Measurements from ENCODE around the gene LMNA. TPM values are rescaled to one million over a fixed set of nuclear protein-coding genes. Genes with fewer than 3 reads are reported as not detected.
"Not testable (repeated sequence)": the region's sequence is repeated elsewhere in the genome, so short reads cannot be mapped to it uniquely, and the experiment has no call there.

Gene LMNA
- total RNA-seq, 1 experiment from 2014 or later, result 51.0 TPM

- no peak overlapping the region for H2BK12ac ChIP-seq (ENCODE audit: insufficient read length, low read depth, low read length)
- H2BK15ac ChIP-seq (ENCODE audit: low read depth, low read length), result no peak overlapping the region
- H2BK20ac ChIP-seq (ENCODE audit: low read depth, low read length, poor library complexity, severe bottlenecking), result no peak overlapping the region
- no peak overlapping the region for H4K5ac ChIP-seq (ENCODE audit: insufficient read length, low read depth, low read length)
- TF ChIP-seq CTCF (conservative IDR thresholded peaks at IDR 0.05), result no peak
- H3K9ac ChIP-seq (ENCODE audit: extremely low read depth, insufficient read length, low read length), result no peak overlapping the region
- H2BK120ac ChIP-seq (ENCODE audit: low read depth, low read length, poor library complexity, severe bottlenecking), result no peak overlapping the region
- no peak overlapping the region for H3K23ac ChIP-seq (ENCODE audit: insufficient read length, low read depth, low read length)
- Mint-ChIP-seq H3K4me3 (no peak overlapping the region; a peak in 1 of 5 replicates), H3K9me3 (no peaks in the 10 kb centered on the region), H3K27ac (peak overlapping the region; percentile 64 to 79 (median 79); a peak in 5 of 7 replicates), H3K36me3 (ENCODE audit: insufficient read depth in 1 of 3, low read depth in 3 of 3) (peaks cover 6 to 44% (median 40%) of the 10 kb centered on the region in 3 experiments; a peak in 6 of 7 replicates), H3K27me3 (ENCODE audit: low read depth) (no peaks in the 10 kb centered on the region), H3K4me1 (peaks cover 52 to 70% of the 10 kb centered on the region in 2 experiments)
- no peaks in the 10 kb centered on the region for H3K79me1 ChIP-seq (ENCODE audit: insufficient read depth, low read depth, low read length, poor library complexity, severe bottlenecking)
- no peaks in the 10 kb centered on the region for H4K20me1 ChIP-seq (ENCODE audit: control insufficient read depth, insufficient read depth, insufficient read length)
- no peak overlapping the region for H3K4me2 ChIP-seq (ENCODE audit: insufficient read depth, insufficient read length, low read length)
- H3K4ac ChIP-seq (ENCODE audit: low read depth, low read length), result no peak overlapping the region
- H3K18ac ChIP-seq (ENCODE audit: insufficient read length, low read depth, low read length), result no peak overlapping the region
- peaks cover 12% of the 10 kb centered on the region; the same call in 1 of the 2 replicates for H3K4me1 ChIP-seq (ENCODE audit: insufficient read depth, low read length)
- no peak overlapping the region for H2AFZ ChIP-seq (ENCODE audit: low read length)
- no peaks in the 10 kb centered on the region for H3K27me3 ChIP-seq (ENCODE audit: insufficient read depth, low read length)
- no CpG with 5 or more reads among the region's 4 CpGs for WGBS (ENCODE audit: extremely low coverage, insufficient read length, low lambda C conversion rate)
- no peak overlapping the region for H3T11ph ChIP-seq (ENCODE audit: low read length)
- H3K79me2 ChIP-seq (ENCODE audit: insufficient read depth, low read length), result no peaks in the 10 kb centered on the region; the same call in 1 of the 2 replicates
- DNase-seq, result no peak
- H3K9me3 ChIP-seq (ENCODE audit: control insufficient read depth, low read depth, low read length), result no peaks in the 10 kb centered on the region
- no peak overlapping the region for H3K56ac ChIP-seq (ENCODE audit: insufficient read length, low read depth, low read length)
- H3K14ac ChIP-seq (ENCODE audit: insufficient read depth, low read length), result no peak overlapping the region
- no peak overlapping the region for H4K91ac ChIP-seq (ENCODE audit: insufficient read length, low read depth, low read length)
- H3K23me2 ChIP-seq (ENCODE audit: insufficient read length, low read depth, low read length, poor library complexity, severe bottlenecking), result no peaks in the 10 kb centered on the region
- H4K8ac ChIP-seq (replicated peaks; ENCODE audit: insufficient read length, low read depth, low read length), result no peak overlapping the region
- no peak overlapping the region for H2BK5ac ChIP-seq (ENCODE audit: insufficient read length, low read length)
- no peak overlapping the region for H3K27ac ChIP-seq (ENCODE audit: insufficient read length, low read depth, low read length)
- no peak overlapping the region for H2AK5ac ChIP-seq (ENCODE audit: insufficient read length, low read length)
Observed at GRCh38 chr1:156070548-156070947, 44.0 kb upstream of the LMNA start.

GRCh38 chr1:156071332-156071816 is 43.1 kb upstream of the LMNA start:
- not testable (repeated sequence) for H3K18ac ChIP-seq (ENCODE audit: insufficient read length, low read depth, low read length); H3K9ac ChIP-seq (ENCODE audit: extremely low read depth, insufficient read length, low read length); H3K4me2 ChIP-seq (ENCODE audit: insufficient read depth, insufficient read length, low read length); H3K56ac ChIP-seq (ENCODE audit: insufficient read length, low read depth, low read length); H3K9me3 ChIP-seq (ENCODE audit: control insufficient read depth, low read depth, low read length); H3K9me3 Mint-ChIP-seq; H4K5ac ChIP-seq (ENCODE audit: insufficient read length, low read depth, low read length); H3K14ac ChIP-seq (ENCODE audit: insufficient read depth, low read length); H2AK5ac ChIP-seq (ENCODE audit: insufficient read length, low read length); H3K79me2 ChIP-seq (ENCODE audit: insufficient read depth, low read length); H4K20me1 ChIP-seq (ENCODE audit: control insufficient read depth, insufficient read depth, insufficient read length); H4K8ac ChIP-seq (replicated peaks; ENCODE audit: insufficient read length, low read depth, low read length); H3T11ph ChIP-seq (ENCODE audit: low read length); H2BK5ac ChIP-seq (ENCODE audit: insufficient read length, low read length); H3K23me2 ChIP-seq (ENCODE audit: insufficient read length, low read depth, low read length, poor library complexity, severe bottlenecking); H3K27me3 Mint-ChIP-seq (ENCODE audit: low read depth); H2BK15ac ChIP-seq (ENCODE audit: low read depth, low read length); H3K27ac ChIP-seq (ENCODE audit: insufficient read length, low read depth, low read length); DNase-seq; H2BK20ac ChIP-seq (ENCODE audit: low read depth, low read length, poor library complexity, severe bottlenecking); H3K79me1 ChIP-seq (ENCODE audit: insufficient read depth, low read depth, low read length, poor library complexity, severe bottlenecking); H2AFZ ChIP-seq (ENCODE audit: low read length); H2BK12ac ChIP-seq (ENCODE audit: insufficient read length, low read depth, low read length); H3K4ac ChIP-seq (ENCODE audit: low read depth, low read length); H3K23ac ChIP-seq (ENCODE audit: insufficient read length, low read depth, low read length); H2BK120ac ChIP-seq (ENCODE audit: low read depth, low read length, poor library complexity, severe bottlenecking); H4K91ac ChIP-seq (ENCODE audit: insufficient read length, low read depth, low read length); H3K27me3 ChIP-seq (ENCODE audit: insufficient read depth, low read length)
- H3K27ac Mint-ChIP-seq, result peak overlapping the region in 2 of 3 experiments; percentile 32 to 64; a peak in 4 of 7 replicates
- peaks cover 52 to 70% of the 10 kb centered on the region in 2 experiments for H3K4me1 Mint-ChIP-seq
- H3K4me3 Mint-ChIP-seq, result peak overlapping the region in 1 of 2 experiments; percentile 37; a peak in 2 of 5 replicates
- peaks cover 20% of the 10 kb centered on the region; the same call in 1 of the 2 replicates for H3K4me1 ChIP-seq (ENCODE audit: insufficient read depth, low read length)
- no CpG with 5 or more reads among the region's 7 CpGs for WGBS (ENCODE audit: extremely low coverage, insufficient read length, low lambda C conversion rate)
- H3K36me3 Mint-ChIP-seq (ENCODE audit: insufficient read depth in 1 of 3, low read depth in 3 of 3), result peaks cover 6 to 52% (median 48%) of the 10 kb centered on the region in 3 experiments; a peak in 6 of 7 replicates

Data from H9 (cell line).